Measurements from ENCODE around the gene RPL15. TPM values are rescaled to one million over a fixed set of nuclear protein-coding genes. Genes with fewer than 3 reads are reported as not detected.

Gene RPL15
- total and polyA plus RNA-seq, 2 of the 8 experiments (the other 6 are each of a cell fraction or from before 2014, with no cell fraction given) = 2,819 to 6,473 TPM

GRCh38 chr3:23869977-23870662 is 46.8 kb upstream of the RPL15 start:
- Histone ChIP-seq H2BK15ac (ENCODE audit: low read length) (no peak overlapping the region), H3K23ac (ENCODE audit: insufficient read length) (no peak overlapping the region), H3K18ac (ENCODE audit: extremely low read depth, low read length) (no peak overlapping the region), H2BK120ac (replicated peaks; ENCODE audit: low read depth, low read length) (no peak overlapping the region), H3K27me3 (replicated peaks in 1 of 4; ENCODE audit: control insufficient read depth in 3 of 4, extremely low read depth in 1 of 4, insufficient read depth in 3 of 4, low read length in 3 of 4) (peaks cover 0 to 1% (median 0%) of the 10 kb centered on the region in 4 experiments; a peak in 1 of 7 replicates), H3K4me1 (replicated peaks in 1 of 4; ENCODE audit: control insufficient read depth in 3 of 4, insufficient read depth in 4 of 4, low read length in 3 of 4) (peaks cover 3 to 12% (median 10%) of the 10 kb centered on the region in 4 experiments), H4K91ac (replicated peaks; ENCODE audit: insufficient read length, low read length) (no peak overlapping the region), H2AK5ac (ENCODE audit: low read depth, low read length) (no peak overlapping the region), H4K5ac (ENCODE audit: insufficient read length, low read depth, low read length) (no peak overlapping the region), H3K23me2 (ENCODE audit: low read depth, low read length) (no peaks in the 10 kb centered on the region; the same call in 1 of the 2 replicates), H3K27ac (ENCODE audit: low read depth, low read length) (no peak overlapping the region), H3K4me3 (ENCODE audit: extremely low read depth in 1 of 4, insufficient read depth in 2 of 4, low read depth in 3 of 4, low read length in 4 of 4) (no peak overlapping the region), H4K20me1 (replicated peaks in 1 of 2; ENCODE audit: control insufficient read depth in 1 of 2, insufficient read depth in 2 of 2, low read length in 2 of 2) (peaks cover 7 to 20% of the 10 kb centered on the region in 2 experiments), H3K4ac (replicated peaks; ENCODE audit: insufficient read length, low read depth, low read length) (no peak overlapping the region), H2AFZ (ENCODE audit: low read length) (no peak overlapping the region), H2BK5ac (ENCODE audit: low read depth, low read length) (no peak overlapping the region), H3K4me2 (ENCODE audit: insufficient read depth in 1 of 2, low read depth in 2 of 2, low read length in 2 of 2) (no peak overlapping the region), H3K36me3 (ENCODE audit: control insufficient read depth in 2 of 4, insufficient read depth in 4 of 4, low read length in 3 of 4) (peaks cover 0 to 3% (median 0%) of the 10 kb centered on the region in 4 experiments; a peak in 2 of 8 replicates), H3K14ac (ENCODE audit: insufficient read length) (no peak overlapping the region), H3K9ac (replicated peaks in 1 of 4; ENCODE audit: extremely low read depth in 1 of 4, low read depth in 3 of 4, low read length in 3 of 4) (no peak overlapping the region), H3K56ac (replicated peaks; ENCODE audit: insufficient read length, low read depth, low read length) (no peak overlapping the region), H2BK20ac (ENCODE audit: low read length) (no peak overlapping the region), H3K79me1 (ENCODE audit: low read depth, low read length) (no peaks in the 10 kb centered on the region; the same call in 1 of the 2 replicates), H2BK12ac (ENCODE audit: low read depth, low read length) (no peak overlapping the region), H3K9me3 (ENCODE audit: insufficient read depth in 2 of 2, low read depth in 1 of 2, low read length in 1 of 2) (no peaks in the 10 kb centered on the region), H3K79me2 (ENCODE audit: control insufficient read depth in 1 of 2, insufficient read depth in 2 of 2, low read length in 2 of 2) (peaks cover 0 to 68% of the 10 kb centered on the region in 2 experiments; a peak in 2 of 4 replicates), H4K8ac (ENCODE audit: extremely low read depth, insufficient read depth, low read length) (no peak overlapping the region)
- no peak for DNase-seq (ENCODE audit: low read depth in 1 of 2, low spot score in 2 of 2)
- 80% methylated on average over 4 of the region's 4 CpGs; no CpG with 5 or more reads in 1 of the 2 experiments for WGBS, 2 experiments (ENCODE audit: extremely low coverage in 1 of 2, insufficient coverage in 1 of 2, insufficient read length in 1 of 2, insufficient replicate concordance in 2 of 2, low coverage in 1 of 2, low lambda C conversion rate in 2 of 2, missing lambda C conversion rate in 1 of 2)
- TF ChIP-seq E2F6 (IDR thresholded peaks at IDR 0.05) (no peak), TEAD4 (IDR thresholded peaks at IDR 0.05; ENCODE audit: low read depth, low read length) (no peak), GTF2F1 (IDR thresholded peaks at IDR 0.05; ENCODE audit: borderline replicate concordance, low read depth, low read length) (no peak), HDAC2 (IDR thresholded peaks at IDR 0.05; ENCODE audit: borderline replicate concordance in 1 of 2, low read depth in 2 of 2, low read length in 2 of 2) (no peak), USF2 (IDR thresholded peaks at IDR 0.05; ENCODE audit: low read length) (no peak), TAF7 (optimal IDR thresholded peaks at IDR 0.05; ENCODE audit: borderline replicate concordance, low read depth, low read length) (no peak)
- FAIRE-seq = no peak
- CTCF ChIA-PET (ENCODE audit: partially characterized antibody) = interaction anchor here (0.6 to 2.8 kb wide), 5 partner anchors 13 to 54 kb away, joined by 3 to 10 read pairs (median 4); no protein-coding TSS in a partner anchor
- POLR2A ChIA-PET (ENCODE audit: partially characterized antibody) = interaction anchor here (1.1 kb wide), 1 partner anchor 47 kb away, joined by 5 read pairs; the partner anchor contains the start of genes NKIRAS1 and RPL15

Measured in H1 (cell line).